HG03442 (cell line): ENCODE results near the gene SV2A.
A peak's percentile ranks its signal among the peaks of the same experiment; 100 is the strongest.

Source experiments
- ATAC-seq: cut with Tn5 transposase; IDR thresholded peaks from one replicate; pipeline ENCODE4 v1.9.1; 2021; ENCODE audit warnings: mild to moderate bottlenecking, moderate library complexity; ENCODE audit not compliant: unreplicated experiment

SV2A gene

DNA sequence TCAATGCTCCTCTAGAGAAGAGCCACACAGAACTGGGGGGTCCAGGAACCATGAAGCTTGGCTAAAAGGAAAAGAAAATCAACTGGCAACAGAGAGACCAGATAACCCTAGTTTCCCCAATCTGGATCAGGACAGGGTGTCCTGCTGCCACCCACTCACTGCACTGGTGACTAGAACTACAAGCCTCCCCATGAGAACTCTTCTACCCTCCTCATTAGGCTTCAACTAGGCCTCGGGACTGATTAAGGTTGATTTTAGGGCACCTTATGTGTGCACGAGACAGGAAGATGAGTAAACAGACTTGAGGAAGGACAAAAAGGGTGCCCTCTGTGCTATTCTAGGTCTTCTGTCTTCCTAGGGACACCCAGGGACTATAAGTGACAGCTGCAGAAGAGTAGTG, 12.2 kb upstream of the SV2A start:
- ATAC-seq = no peak

- no peak for ATAC-seq
These were observed 10.7 kb upstream of the SV2A start for GRCh38 chr1:149928401-149928724.

- peak; percentile 91 for ATAC-seq
These were observed 10.1 kb upstream of the SV2A start, which contains the start of gene SF3B4 for GRCh38 chr1:149927563-149928400. Gene SF3B4 (minus strand): TSS chr1:149927803. CDS start chr1:149927759, 44 bp downstream.

DNA sequence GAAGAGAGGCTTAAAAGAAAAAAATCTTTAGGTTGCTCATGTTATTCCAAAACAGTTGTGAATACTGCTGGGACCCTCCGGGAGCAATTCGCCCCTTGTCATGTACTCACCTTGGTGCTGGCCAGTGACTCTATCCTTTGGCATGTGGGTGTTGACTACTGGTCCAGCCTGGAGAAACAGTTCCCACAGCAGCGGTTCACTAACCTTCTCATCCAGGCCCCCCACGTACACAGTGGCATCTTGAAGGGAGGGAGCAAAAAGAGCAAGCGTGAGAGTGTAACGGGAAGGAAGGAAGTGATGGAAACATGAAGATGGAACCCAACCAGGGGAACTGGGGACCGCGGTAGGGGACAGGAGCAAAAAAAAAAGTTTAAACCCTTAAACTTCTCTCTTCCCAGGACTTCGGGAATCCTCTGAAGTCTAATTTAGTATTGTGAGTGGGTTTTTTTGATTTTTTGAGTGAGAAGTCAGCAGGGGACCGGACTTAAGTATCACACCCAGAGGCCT, 9.5 kb upstream of the SV2A start:
- no peak for ATAC-seq

DNA sequence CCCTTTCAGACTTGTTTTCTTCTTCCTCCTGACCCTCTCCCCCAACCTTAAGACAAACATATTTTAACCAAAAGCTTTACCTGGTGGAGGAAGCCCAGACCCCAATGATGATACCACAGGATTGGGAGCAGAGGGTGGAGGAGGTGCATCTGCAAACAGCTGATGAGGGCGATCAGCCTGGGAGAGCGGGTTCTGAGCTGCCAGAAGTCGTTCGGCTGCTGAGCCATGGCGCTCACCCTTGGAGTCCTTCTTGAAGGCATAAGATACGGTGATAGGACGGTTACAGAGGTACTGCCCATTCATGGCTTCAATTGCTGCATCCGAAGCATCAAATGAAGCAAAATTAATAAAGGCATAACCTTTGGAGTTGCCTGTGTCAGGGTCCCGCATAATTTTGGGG, 8.7 kb upstream of the SV2A start:
- ATAC-seq = no peak

GRCh38 chr1:149925751-149926150, 8.1 kb upstream of the SV2A start:
- ATAC-seq = no peak

DNA sequence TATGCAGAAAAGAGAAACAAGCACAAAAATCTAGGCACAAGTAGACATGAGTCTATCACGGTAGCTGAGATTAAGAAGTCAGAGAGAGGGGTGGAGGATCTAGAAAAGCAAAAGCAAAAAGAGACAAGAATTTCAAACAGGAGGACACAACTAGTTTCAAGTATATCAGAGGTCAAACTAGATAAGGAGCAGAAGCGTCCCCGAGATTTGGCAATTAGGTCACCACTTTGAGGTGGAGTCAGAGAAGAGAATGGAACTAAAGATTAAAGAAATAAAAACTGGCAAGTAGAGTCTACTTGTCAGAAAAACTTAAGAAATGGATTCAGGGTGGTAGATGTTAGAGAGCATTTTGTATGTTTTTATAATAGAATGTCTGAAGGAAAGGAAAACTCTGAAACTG, 7.7 kb upstream of the SV2A start:
- no peak for ATAC-seq

- no peak for ATAC-seq
These were observed 6.0 kb upstream of the SV2A start for GRCh38 chr1:149923626-149924025.

- ATAC-seq = no peak
These were observed 769 bp downstream of the SV2A start for GRCh38 chr1:149916898-149917252.

DNA sequence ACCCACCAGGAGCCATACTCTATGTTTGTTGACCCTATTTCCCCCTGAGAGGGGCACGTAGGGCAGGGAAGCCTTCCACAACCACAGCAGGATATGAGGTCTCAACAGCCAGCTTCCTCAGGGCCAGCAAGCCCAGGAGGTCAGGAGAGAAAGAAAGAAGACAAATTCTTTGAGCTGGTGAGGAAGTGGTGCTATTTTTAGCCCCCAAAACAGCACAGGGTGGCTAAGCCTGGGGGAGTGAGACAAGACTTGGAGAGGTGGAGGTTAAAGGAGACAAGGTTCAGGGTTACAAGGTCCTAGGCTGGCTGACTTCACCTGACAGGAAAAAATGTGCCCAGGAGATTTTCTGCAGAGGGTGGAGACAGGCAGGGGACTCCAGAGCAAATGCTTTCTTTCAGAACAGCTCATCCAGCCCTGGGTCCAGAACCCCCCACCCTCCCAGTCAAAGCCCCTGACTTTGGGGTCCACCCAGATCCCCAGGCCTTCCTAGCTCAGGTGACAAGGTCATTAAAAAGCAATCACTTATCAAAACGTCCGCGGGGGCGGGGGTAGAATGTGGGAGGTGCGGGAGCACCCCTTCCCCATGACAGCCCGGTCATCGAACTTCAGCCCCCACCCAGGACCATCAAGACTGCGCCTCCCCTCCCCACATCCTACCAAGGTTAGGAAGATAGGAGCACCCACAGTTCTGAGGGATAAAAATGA, 1.3 kb downstream of the SV2A start:
- ATAC-seq = no peak

GRCh38 chr1:149915429-149916192, 2.0 kb downstream of the SV2A start:
- ATAC-seq = no peak

DNA sequence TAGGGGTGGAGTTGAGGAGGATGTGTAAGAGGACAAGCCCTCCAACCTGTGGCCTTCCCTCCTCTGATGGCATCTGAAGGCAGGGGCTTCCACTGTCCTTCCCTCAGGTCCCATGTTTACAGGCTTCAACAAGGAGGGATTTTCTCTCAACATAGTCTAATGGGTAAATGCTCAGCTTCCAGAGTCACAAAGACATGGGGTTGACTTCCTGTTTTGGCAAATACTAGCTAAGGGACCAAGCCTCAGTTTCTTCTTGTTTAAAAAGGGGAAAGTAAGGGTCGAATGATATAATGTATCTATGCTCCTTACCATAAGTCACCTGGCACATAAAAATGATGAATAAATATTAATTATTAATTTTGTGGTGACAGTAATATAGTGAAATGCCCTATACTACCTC, 3.1 kb downstream of the SV2A start:
- ATAC-seq = no peak

DNA sequence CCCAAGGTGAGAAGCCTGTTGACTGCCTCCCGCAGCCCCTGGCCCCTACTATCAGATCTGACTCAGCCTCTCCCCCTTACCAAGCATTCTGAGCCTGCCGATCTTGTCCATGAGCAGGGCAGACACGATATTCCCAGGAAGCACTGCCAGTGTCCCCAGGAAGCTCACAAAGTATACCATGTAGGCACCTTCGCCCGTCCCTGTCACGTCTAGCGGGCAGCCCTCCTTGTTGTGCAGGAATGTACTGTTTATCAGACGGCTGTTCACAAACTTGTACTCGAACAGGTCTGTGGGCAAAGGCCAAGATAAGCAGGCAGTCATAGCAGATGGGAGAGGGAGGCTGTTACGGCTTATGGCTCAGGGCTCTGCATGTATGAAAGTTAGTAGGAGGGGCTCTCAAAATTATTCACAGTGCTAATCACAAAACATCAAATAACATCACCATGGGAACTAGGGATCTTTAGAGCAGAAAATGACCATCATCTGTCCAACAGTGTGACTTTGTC, 11.0 kb downstream of the SV2A start:
- ATAC-seq = no peak

DNA sequence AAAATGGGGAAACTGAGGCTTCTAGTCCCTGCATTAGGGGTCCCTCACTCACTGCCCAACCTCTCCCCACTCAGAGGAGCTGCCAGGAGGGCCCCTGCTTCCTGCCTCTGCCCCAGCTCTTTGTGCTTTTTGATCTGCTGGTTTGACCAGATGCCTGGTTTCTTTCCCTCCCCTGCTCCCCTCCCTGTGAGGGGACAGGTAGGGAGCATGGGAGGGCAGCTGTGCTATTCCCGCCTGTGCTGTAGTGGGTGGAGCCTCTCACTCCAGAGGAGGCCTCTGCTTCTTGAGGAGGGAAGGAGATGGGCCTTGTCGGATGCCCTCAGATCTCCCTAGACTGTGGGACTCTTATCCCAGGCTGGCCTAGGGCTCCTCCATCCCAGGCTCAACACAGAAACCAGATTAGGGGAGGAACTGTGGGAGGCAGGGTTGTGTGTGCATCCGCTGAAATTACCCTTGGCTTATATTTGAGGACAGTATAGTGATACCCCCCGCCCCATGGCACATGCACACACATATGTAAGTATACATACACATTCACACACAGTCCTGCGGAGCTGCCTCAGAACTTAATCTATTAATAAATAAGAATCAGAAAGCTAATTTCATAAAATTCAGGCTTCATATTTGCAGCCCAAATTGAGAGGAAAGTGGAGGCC, 13.7 kb downstream of the SV2A start:
- ATAC-seq = no peak

- peak; percentile 94 for ATAC-seq
These were observed 18.0 kb downstream of the SV2A start, which contains the start of gene BOLA1 for GRCh38 chr1:149899460-149900284. Gene BOLA1 (plus strand): TSS chr1:149899568. CDS start chr1:149900060, 492 bp downstream.

GRCh38 chr1:149896575-149896974, 21.1 kb downstream of the SV2A start:
- ATAC-seq = no peak

- no peak for ATAC-seq
These were observed 28.7 kb downstream of the SV2A start for GRCh38 chr1:149888999-149889289.

- ATAC-seq = peak; percentile 18
These were observed 29.2 kb downstream of the SV2A start for GRCh38 chr1:149888247-149888998.
